GM12872 (cell line): ENCODE measurements around the gene BCR.

Source experiments
- CTCF ChIP-seq: IDR thresholded peaks from 3 replicates; pipeline ENCODE4 v1.5.1; 2011; ENCODE audit warnings: low read depth, mild to moderate bottlenecking, low read length, moderate library complexity; ENCODE audit not compliant: insufficient read depth

Gene BCR

GRCh38 chr22:23250056-23250784, 69.9 kb downstream of the BCR start:
- no peak for TF ChIP-seq CTCF

GRCh38 chr22:23250785-23251363, 70.6 kb downstream of the BCR start:
- TF ChIP-seq CTCF: no peak

- TF ChIP-seq CTCF: no peak
Observed at GRCh38 chr22:23251445-23252093, 71.3 kb downstream of the BCR start.

- TF ChIP-seq CTCF: no peak
Observed at GRCh38 chr22:23253475-23254055, 73.3 kb downstream of the BCR start.

DNA sequence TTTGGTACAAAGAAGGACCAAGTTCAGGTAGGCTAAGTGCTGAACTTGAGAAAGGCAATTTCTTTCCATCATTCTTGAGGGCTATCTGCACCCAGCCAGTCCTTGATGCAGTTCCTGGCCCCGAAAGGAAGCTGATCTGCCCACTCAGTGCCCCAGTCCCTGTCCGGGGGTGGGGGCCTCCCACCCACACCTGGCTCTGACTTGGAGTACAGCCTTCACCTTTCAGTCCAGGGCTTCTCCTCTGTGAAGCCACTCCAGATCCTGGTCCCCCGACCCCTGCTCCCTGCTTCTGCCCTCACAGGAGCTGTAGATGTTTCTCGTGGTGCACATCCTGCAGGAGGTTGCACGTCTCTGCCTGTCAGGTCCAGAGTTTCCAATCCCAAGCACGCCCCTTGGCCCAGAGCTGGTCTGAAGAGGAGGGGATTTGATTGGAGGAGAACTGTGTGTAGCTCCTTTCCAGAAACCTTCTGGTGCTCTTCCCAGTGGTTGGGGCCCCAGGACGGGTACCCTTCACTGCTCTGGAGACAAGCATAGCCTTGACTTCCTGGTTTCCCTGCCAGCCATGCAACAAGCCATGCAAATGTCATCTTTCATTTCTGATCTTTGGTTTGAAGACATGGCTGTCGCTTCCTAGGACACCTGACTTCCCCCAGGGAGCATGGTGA, 75.3 kb downstream of the BCR start:
- no peak for TF ChIP-seq CTCF

- TF ChIP-seq CTCF: no peak
Observed at GRCh38 chr22:23256171-23256932, 76.0 kb downstream of the BCR start.
